Testis (tissue), 2 donors: ENCODE measurements around the gene NAXE.

Experiments used
- POLR2A ChIP-seq: fragments of 450-650 bp; IDR thresholded peaks from one replicate; pipeline ENCODE4 v1.6.1; 2017; ENCODE audit warnings: antibody characterized with exemption, mild to moderate bottlenecking, moderate library complexity
- TF ChIP-seq, protein P1 (sequence below), 3 experiments: fragments of 450-650 bp in 2 of 3; fragments of 200-600 bp in 1 of 3; sonication (generic) in 1 of 3; IDR thresholded peaks; one replicate each; pipeline ENCODE4 v1.5.1; 2016 to 2019; ENCODE audit warnings: antibody characterized with exemption in 3 of 3, mild to moderate bottlenecking in 2 of 3, moderate library complexity in 1 of 3

DNA sequence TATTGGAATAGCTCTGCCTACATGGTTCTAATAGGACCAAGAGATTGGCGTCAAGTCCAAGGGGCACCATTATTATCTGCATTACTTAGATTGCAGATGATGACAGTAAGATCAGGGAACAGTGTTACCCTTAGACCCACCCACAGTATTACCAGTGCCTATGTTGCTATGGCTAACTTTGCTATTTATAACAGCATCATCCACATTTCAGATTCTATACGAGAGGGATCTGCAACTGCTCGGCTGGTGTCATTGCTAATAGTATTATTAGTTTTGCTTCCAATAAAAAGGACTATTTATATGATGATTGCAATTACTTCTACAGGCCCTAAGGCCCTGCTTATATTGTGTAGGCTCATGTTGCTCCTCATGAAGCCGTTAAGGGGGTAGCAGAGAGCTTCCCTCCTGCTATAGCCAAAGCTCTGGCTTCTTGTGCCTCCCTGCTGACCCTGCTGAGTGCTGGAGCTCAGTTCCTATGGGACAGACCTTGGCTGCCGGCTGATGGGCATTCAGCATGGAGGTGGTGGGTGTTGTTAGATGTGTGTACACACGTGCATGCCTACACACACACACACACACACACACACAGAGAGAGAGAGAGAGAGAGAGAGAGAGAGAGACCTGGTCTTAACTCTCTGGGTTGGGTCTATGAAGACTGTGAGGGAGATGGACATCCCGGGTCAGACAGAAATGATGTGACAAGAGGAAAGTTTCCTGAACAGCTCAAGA, 51.6 kb downstream of the NAXE start:
- TF ChIP-seq, protein P1, sequence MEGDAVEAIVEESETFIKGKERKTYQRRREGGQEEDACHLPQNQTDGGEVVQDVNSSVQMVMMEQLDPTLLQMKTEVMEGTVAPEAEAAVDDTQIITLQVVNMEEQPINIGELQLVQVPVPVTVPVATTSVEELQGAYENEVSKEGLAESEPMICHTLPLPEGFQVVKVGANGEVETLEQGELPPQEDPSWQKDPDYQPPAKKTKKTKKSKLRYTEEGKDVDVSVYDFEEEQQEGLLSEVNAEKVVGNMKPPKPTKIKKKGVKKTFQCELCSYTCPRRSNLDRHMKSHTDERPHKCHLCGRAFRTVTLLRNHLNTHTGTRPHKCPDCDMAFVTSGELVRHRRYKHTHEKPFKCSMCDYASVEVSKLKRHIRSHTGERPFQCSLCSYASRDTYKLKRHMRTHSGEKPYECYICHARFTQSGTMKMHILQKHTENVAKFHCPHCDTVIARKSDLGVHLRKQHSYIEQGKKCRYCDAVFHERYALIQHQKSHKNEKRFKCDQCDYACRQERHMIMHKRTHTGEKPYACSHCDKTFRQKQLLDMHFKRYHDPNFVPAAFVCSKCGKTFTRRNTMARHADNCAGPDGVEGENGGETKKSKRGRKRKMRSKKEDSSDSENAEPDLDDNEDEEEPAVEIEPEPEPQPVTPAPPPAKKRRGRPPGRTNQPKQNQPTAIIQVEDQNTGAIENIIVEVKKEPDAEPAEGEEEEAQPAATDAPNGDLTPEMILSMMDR (IDR thresholded peaks at IDR 0.05) = no peak
- TF ChIP-seq POLR2A = no peak
